HT1080 (cell line): ENCODE data around the gene TEK. TPM values are rescaled to one million over a fixed set of nuclear protein-coding genes. Genes with fewer than 3 reads are reported as not detected.
A peak's percentile ranks its signal among the peaks of the same experiment; 100 is the strongest.
"Not testable (repeated sequence)": the region's sequence is repeated elsewhere in the genome, so short reads cannot be mapped to it uniquely, and the experiment has no call there.

Source experiments
- DNase-seq: peaks from one replicate; pipeline ENCODE4 v3.0.0-alpha.2; 2015; ENCODE audit warnings: low read depth
- polyA plus RNA-seq, 2 experiments: library from polyadenylated mRNA; depleted of rRNA; stranded (reverse); fragments of >200 nt; gene quantifications; 2 replicates each; pipeline ENCODE4 v1.2.3, GENCODE V29; 2015
- total RNA-seq: library from RNA; depleted of rRNA; stranded (reverse); fragments of >200 nt; shearing (Covaris generic); gene quantifications from 2 replicates; pipeline ENCODE4 v1.2.3, GENCODE V29; 2014; rRNA removed

The TEK gene
- 0.26 and 0.33 TPM in 2 replicates for total RNA-seq
- polyA plus RNA-seq (2015; cell fraction: cytosol; rRNA removed), result 0.30 and 0.70 TPM in 2 replicates
- polyA plus RNA-seq (2015; cell fraction: nucleus; rRNA removed), result 0.88 TPM in 2 replicates

GRCh38 chr9:27108981-27109541, at the start of gene TEK:
Gene TEK, plus strand, starts transcription at chr9:27109225. Its CDS starts 366 bp downstream, at chr9:27109591.
- DNase-seq, result no peak

GRCh38 chr9:27059412-27059811, 49.6 kb upstream of the TEK start:
- DNase-seq, result no peak

GRCh38 chr9:27059907-27060306, 49.1 kb upstream of the TEK start:
- no peak for DNase-seq

GRCh38 chr9:27065288-27065687, 43.7 kb upstream of the TEK start:
- peak; percentile 11 for DNase-seq

GRCh38 chr9:27073841-27074728, 34.9 kb upstream of the TEK start:
- DNase-seq, result no peak

GRCh38 chr9:27078685-27079084, 30.3 kb upstream of the TEK start:
- no peak for DNase-seq

- DNase-seq, result no peak
Measured at GRCh38 chr9:27085456-27085855, 23.6 kb upstream of the TEK start.

- DNase-seq, result peak; percentile 14
Measured at GRCh38 chr9:27086818-27087680, 22.0 kb upstream of the TEK start.

- DNase-seq, result no peak
Measured at GRCh38 chr9:27088981-27089380, 20.0 kb upstream of the TEK start.

- DNase-seq, result no peak
Measured at GRCh38 chr9:27089706-27090105, 19.3 kb upstream of the TEK start.

- DNase-seq, result no peak
Measured at GRCh38 chr9:27090231-27090630, 18.8 kb upstream of the TEK start.

GRCh38 chr9:27090711-27091110, 18.3 kb upstream of the TEK start:
- DNase-seq, result no peak

- not testable (repeated sequence) for DNase-seq
Measured at GRCh38 chr9:27092496-27092895, 16.5 kb upstream of the TEK start.

GRCh38 chr9:27093384-27094067, 15.5 kb upstream of the TEK start:
- not testable (repeated sequence) for DNase-seq

- DNase-seq, result peak; percentile 86
Measured at GRCh38 chr9:27094640-27095298, 14.3 kb upstream of the TEK start.

GRCh38 chr9:27107241-27107640, 1.8 kb upstream of the TEK start:
- no peak for DNase-seq

- DNase-seq, result no peak
Measured at GRCh38 chr9:27109621-27110020, 596 bp downstream of the TEK start.

- DNase-seq, result no peak
Measured at GRCh38 chr9:27110181-27110580, 1.2 kb downstream of the TEK start.

- DNase-seq, result no peak
Measured at GRCh38 chr9:27112235-27112634, 3.2 kb downstream of the TEK start.

GRCh38 chr9:27117489-27118135, 8.6 kb downstream of the TEK start:
- peak; percentile 94 for DNase-seq
